Measurements from ENCODE around the gene MRPL37. TPM values are rescaled to one million over a fixed set of nuclear protein-coding genes. Genes with fewer than 3 reads are reported as not detected.
A peak's percentile ranks its signal among the peaks of the same experiment; 100 is the strongest.

MRPL37 gene
- polyA plus RNA-seq, 1 of the 3 experiments (the other 2 are of a cell fraction) = 11.3 TPM

DNA sequence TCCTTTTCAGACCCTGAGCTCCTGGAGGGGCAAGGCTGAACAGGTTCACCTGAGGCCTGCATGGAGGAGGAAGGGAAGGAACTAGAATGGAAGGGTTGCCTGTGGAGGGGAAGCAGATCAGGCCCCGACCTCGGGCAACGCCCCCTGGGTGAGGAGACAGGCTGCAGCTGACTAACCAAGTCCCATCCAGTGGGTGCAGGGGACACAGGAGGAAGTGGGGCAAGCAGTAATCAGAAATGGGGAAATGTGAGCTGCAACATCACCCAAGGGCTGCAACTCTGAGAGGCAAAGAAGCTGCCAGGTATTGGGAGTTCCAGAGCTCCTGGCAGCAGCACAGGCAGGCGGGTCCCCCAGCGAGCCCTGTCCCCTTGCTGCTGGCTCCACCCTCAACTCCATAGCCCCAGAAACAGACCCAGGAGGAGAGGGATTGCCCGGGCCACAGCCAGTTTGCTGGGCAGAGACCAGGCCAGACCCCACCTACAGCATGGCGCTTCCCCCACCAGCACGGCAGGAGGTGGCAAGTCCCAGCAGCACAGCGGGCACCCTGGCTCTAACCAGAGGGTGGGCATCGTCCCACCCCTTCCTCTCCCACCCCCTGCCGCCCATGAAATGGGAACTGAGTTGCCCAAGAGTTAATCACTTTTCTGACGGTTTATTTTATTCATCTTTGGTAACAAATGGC, 38.5 kb downstream of the MRPL37 start:
- Histone ChIP-seq H3K4me3 (ENCODE audit: low read depth in 2 of 2, low read length in 1 of 2) (no peak overlapping the region), H3K9me2 (no peaks in the 10 kb centered on the region), H3K79me2 (ENCODE audit: insufficient read depth) (no peaks in the 10 kb centered on the region), H2AFZ (ENCODE audit: low read depth) (no peak overlapping the region), H3K9me3 (no peaks in the 10 kb centered on the region), H3K4me1 (ENCODE audit: control insufficient read depth in 1 of 2, insufficient read depth in 2 of 2, low read depth in 1 of 2, low read length in 1 of 2) (peaks cover 0 to 9% of the 10 kb centered on the region in 2 experiments; a peak in 1 of 4 replicates), H3K9ac (no peak overlapping the region), H4K20me1 (ENCODE audit: insufficient read depth) (no peaks in the 10 kb centered on the region), H3K27ac (ENCODE audit: low read depth in 2 of 2, low read length in 1 of 2) (peak overlapping the region in 1 of 2 experiments; percentile 25; a peak in 1 of 4 replicates), H3K27me3 (ENCODE audit: insufficient read depth) (no peaks in the 10 kb centered on the region), H3F3A (replicated peaks; ENCODE audit: insufficient read depth) (peaks cover 4% of the 10 kb centered on the region), H3K36me3 (replicated peaks in 1 of 2; ENCODE audit: control insufficient read depth in 1 of 2, insufficient read depth in 2 of 2, low read length in 1 of 2) (peaks cover 7 to 34% of the 10 kb centered on the region in 2 experiments), H3K4me2 (no peak overlapping the region)
- POLR2A ChIA-PET = no interaction called here
- CTCF ChIA-PET = no interaction called here
- TF ChIP-seq TAF1 (IDR thresholded peaks at IDR 0.05; ENCODE audit: borderline replicate concordance, low read depth, low read length) (no peak), MXI1 (IDR thresholded peaks at IDR 0.05; ENCODE audit: low read depth, low read length) (no peak), RXRA (IDR thresholded peaks at IDR 0.05; ENCODE audit: borderline replicate concordance, low read depth) (no peak), SIN3A (IDR thresholded peaks at IDR 0.05; ENCODE audit: borderline replicate concordance, low read depth, low read length) (no peak), CHD2 (IDR thresholded peaks at IDR 0.05; ENCODE audit: low read length, partially characterized antibody) (no peak), SMC3 (IDR thresholded peaks at IDR 0.05; ENCODE audit: low read depth, low read length) (no peak), RCOR1 (IDR thresholded peaks at IDR 0.05; ENCODE audit: low read length) (no peak), FOSL2 (IDR thresholded peaks at IDR 0.05; ENCODE audit: borderline replicate concordance, low read depth) (no peak), JUND (IDR thresholded peaks at IDR 0.05) (no peak), NFIC (IDR thresholded peaks at IDR 0.05; ENCODE audit: borderline replicate concordance) (no peak), GABPA (IDR thresholded peaks at IDR 0.05; ENCODE audit: low read depth) (no peak), FOXJ3 (CRISPR knock-in tag; IDR thresholded peaks at IDR 0.05) (no peak), RAD21 (IDR thresholded peaks at IDR 0.05; ENCODE audit: low read length) (no peak), ELF1 (IDR thresholded peaks at IDR 0.05) (no peak), GATA2 (CRISPR knock-in tag; IDR thresholded peaks at IDR 0.05) (no peak)
- TF ChIP-seq, protein P1, sequence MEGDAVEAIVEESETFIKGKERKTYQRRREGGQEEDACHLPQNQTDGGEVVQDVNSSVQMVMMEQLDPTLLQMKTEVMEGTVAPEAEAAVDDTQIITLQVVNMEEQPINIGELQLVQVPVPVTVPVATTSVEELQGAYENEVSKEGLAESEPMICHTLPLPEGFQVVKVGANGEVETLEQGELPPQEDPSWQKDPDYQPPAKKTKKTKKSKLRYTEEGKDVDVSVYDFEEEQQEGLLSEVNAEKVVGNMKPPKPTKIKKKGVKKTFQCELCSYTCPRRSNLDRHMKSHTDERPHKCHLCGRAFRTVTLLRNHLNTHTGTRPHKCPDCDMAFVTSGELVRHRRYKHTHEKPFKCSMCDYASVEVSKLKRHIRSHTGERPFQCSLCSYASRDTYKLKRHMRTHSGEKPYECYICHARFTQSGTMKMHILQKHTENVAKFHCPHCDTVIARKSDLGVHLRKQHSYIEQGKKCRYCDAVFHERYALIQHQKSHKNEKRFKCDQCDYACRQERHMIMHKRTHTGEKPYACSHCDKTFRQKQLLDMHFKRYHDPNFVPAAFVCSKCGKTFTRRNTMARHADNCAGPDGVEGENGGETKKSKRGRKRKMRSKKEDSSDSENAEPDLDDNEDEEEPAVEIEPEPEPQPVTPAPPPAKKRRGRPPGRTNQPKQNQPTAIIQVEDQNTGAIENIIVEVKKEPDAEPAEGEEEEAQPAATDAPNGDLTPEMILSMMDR (IDR thresholded peaks at IDR 0.05) = no peak
- TF ChIP-seq, protein P2, sequence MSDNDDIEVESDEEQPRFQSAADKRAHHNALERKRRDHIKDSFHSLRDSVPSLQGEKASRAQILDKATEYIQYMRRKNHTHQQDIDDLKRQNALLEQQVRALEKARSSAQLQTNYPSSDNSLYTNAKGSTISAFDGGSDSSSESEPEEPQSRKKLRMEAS (IDR thresholded peaks at IDR 0.05; ENCODE audit: low read depth) = no peak
- TF ChIP-seq, protein P3, sequence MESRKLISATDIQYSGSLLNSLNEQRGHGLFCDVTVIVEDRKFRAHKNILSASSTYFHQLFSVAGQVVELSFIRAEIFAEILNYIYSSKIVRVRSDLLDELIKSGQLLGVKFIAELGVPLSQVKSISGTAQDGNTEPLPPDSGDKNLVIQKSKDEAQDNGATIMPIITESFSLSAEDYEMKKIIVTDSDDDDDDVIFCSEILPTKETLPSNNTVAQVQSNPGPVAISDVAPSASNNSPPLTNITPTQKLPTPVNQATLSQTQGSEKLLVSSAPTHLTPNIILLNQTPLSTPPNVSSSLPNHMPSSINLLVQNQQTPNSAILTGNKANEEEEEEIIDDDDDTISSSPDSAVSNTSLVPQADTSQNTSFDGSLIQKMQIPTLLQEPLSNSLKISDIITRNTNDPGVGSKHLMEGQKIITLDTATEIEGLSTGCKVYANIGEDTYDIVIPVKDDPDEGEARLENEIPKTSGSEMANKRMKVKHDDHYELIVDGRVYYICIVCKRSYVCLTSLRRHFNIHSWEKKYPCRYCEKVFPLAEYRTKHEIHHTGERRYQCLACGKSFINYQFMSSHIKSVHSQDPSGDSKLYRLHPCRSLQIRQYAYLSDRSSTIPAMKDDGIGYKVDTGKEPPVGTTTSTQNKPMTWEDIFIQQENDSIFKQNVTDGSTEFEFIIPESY (IDR thresholded peaks at IDR 0.05; ENCODE audit: borderline replicate concordance, low read depth) = no peak
- TF ChIP-seq, protein P4, sequence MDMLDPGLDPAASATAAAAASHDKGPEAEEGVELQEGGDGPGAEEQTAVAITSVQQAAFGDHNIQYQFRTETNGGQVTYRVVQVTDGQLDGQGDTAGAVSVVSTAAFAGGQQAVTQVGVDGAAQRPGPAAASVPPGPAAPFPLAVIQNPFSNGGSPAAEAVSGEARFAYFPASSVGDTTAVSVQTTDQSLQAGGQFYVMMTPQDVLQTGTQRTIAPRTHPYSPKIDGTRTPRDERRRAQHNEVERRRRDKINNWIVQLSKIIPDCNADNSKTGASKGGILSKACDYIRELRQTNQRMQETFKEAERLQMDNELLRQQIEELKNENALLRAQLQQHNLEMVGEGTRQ (IDR thresholded peaks at IDR 0.05; ENCODE audit: borderline replicate concordance, low read depth, low read length) = no peak
- TF ChIP-seq, protein P5, sequence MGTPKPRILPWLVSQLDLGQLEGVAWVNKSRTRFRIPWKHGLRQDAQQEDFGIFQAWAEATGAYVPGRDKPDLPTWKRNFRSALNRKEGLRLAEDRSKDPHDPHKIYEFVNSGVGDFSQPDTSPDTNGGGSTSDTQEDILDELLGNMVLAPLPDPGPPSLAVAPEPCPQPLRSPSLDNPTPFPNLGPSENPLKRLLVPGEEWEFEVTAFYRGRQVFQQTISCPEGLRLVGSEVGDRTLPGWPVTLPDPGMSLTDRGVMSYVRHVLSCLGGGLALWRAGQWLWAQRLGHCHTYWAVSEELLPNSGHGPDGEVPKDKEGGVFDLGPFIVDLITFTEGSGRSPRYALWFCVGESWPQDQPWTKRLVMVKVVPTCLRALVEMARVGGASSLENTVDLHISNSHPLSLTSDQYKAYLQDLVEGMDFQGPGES (IDR thresholded peaks at IDR 0.05; ENCODE audit: low read depth, low read length) = no peak
- DNase-seq = peak; percentile 24
- 83% methylated on average over 8 of the region's 12 CpGs for WGBS (ENCODE audit: low lambda C conversion rate)

Data from SK-N-SH (cell line).